Vagina (tissue), 2 donors: Measurements from ENCODE around the gene ADAMTS4. TPM values are rescaled to one million over a fixed set of nuclear protein-coding genes. Genes with fewer than 3 reads are reported as not detected.
A peak's percentile ranks its signal among the peaks of the same experiment; 100 is the strongest.

Source experiments
- DNase-seq, 2 donors: peaks; one replicate each; pipeline ENCODE4 v3.0.0-alpha.2; 2017; ENCODE audit errors: extremely low spot score in 2 of 2
- H3K27ac ChIP-seq: fragments of 200-600 bp; sonication (generic); one replicate; pipeline ENCODE4 v1.5.1; 2019
- H3K27me3 ChIP-seq: fragments of 200-600 bp; sonication (generic); one replicate; pipeline ENCODE4 v1.5.1; 2019
- H3K36me3 ChIP-seq, 2 donors: fragments of 200-600 bp; sonication (generic); one replicate each; pipeline ENCODE4 v1.5.1; 2017 to 2019
- H3K4me1 ChIP-seq: fragments of 200-600 bp; sonication (generic); one replicate; pipeline ENCODE4 v1.5.1; 2019
- H3K4me3 ChIP-seq, 2 donors: fragments of 200-600 bp; sonication (generic); 1 replicate in 1 of 2; 2 replicates in 1 of 2; pipeline ENCODE4 v1.5.1; 2016 to 2019
- H3K9me3 ChIP-seq: fragments of 200-600 bp; sonication (generic); one replicate; pipeline ENCODE4 v1.5.1; 2019
- POLR2A ChIP-seq, 2 donors: fragments of 450-650 bp; IDR thresholded peaks; one replicate each; pipeline ENCODE4 v1.6.1; 2017; ENCODE audit warnings: antibody characterized with exemption in 2 of 2, mild to moderate bottlenecking in 2 of 2, moderate library complexity in 2 of 2
- POLR2AphosphoS5 ChIP-seq, 2 donors: sonication (generic); formaldehyde crosslinking; IDR thresholded peaks; one replicate each; pipeline ENCODE4 v1.9.0; 2017; ENCODE audit warnings: antibody characterized with exemption in 2 of 2, mild to moderate bottlenecking in 2 of 2, low read depth in 1 of 2; ENCODE audit not compliant: insufficient read depth in 1 of 2
- intact Hi-C: fragments of 100-400 bp; cut with DNase I; formaldehyde crosslinking; loops from one replicate; pipeline ENCODE4 v1.15.1; 2023
- total RNA-seq: library from RNA; depleted of rRNA; stranded (reverse); fragments of >200 nt; gene quantifications from one replicate; pipeline ENCODE4 v1.2.3, GENCODE V29; 2016
- TF ChIP-seq, protein P1 (sequence below), 3 experiments: fragments of 450-650 bp in 2 of 3; fragments of 200-600 bp in 1 of 3; sonication (generic) in 1 of 3; IDR thresholded peaks; one replicate each; pipeline ENCODE4 v1.5.1; 2017 to 2019; ENCODE audit warnings: antibody characterized with exemption in 3 of 3, mild to moderate bottlenecking in 2 of 3, moderate library complexity in 2 of 3

The ADAMTS4 gene
- total RNA-seq, 1 donor from 2014 or later: 78.3 TPM

DNA sequence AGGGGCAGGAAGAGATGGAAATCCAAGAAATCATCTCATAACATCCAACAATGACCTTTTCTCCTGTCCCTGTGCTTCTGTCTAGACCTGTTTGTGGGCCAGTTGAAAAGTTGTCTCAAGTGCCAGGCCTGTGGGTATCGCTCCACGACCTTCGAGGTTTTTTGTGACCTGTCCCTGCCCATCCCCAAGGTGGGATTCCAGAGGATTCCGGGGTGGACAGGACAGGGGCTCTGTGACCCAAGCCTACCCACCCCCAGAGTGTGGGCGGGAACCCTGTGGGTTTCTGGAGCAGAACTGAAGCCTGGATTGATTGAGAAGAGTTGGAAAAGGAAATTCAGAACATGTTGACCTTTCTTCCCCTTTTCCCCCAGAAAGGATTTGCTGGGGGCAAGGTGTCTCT is 35.1 kb downstream of the ADAMTS4 start:
- H3K4me1 ChIP-seq: peaks cover 57% of the 10 kb centered on the region
- H3K27me3 ChIP-seq: no peaks in the 10 kb centered on the region
- DNase-seq: no peak
- H3K4me3 ChIP-seq: no peak overlapping the region
- no peak overlapping the region for H3K27ac ChIP-seq
- intact Hi-C loops: no loop called here
- H3K36me3 ChIP-seq: peaks cover 0 to 21% of the 10 kb centered on the region in 2 donors
- TF ChIP-seq POLR2AphosphoS5 (IDR thresholded peaks at IDR 0.05; ENCODE audit: insufficient read depth in 1 of 2, low read depth in 1 of 2) (no peak), POLR2A (IDR thresholded peaks at IDR 0.05) (no peak)
- TF ChIP-seq, protein P1, sequence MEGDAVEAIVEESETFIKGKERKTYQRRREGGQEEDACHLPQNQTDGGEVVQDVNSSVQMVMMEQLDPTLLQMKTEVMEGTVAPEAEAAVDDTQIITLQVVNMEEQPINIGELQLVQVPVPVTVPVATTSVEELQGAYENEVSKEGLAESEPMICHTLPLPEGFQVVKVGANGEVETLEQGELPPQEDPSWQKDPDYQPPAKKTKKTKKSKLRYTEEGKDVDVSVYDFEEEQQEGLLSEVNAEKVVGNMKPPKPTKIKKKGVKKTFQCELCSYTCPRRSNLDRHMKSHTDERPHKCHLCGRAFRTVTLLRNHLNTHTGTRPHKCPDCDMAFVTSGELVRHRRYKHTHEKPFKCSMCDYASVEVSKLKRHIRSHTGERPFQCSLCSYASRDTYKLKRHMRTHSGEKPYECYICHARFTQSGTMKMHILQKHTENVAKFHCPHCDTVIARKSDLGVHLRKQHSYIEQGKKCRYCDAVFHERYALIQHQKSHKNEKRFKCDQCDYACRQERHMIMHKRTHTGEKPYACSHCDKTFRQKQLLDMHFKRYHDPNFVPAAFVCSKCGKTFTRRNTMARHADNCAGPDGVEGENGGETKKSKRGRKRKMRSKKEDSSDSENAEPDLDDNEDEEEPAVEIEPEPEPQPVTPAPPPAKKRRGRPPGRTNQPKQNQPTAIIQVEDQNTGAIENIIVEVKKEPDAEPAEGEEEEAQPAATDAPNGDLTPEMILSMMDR (IDR thresholded peaks at IDR 0.05): no peak
- H3K9me3 ChIP-seq: no peaks in the 10 kb centered on the region

- H3K27ac ChIP-seq: no peak overlapping the region
- no peak for DNase-seq
- no peaks in the 10 kb centered on the region for H3K9me3 ChIP-seq
- H3K4me1 ChIP-seq: peaks cover 58% of the 10 kb centered on the region
- no peak overlapping the region for H3K4me3 ChIP-seq
- H3K36me3 ChIP-seq: peaks cover 0 to 23% of the 10 kb centered on the region in 2 donors
- TF ChIP-seq POLR2A (IDR thresholded peaks at IDR 0.05) (no peak), POLR2AphosphoS5 (IDR thresholded peaks at IDR 0.05; ENCODE audit: insufficient read depth in 1 of 2, low read depth in 1 of 2) (no peak)
- TF ChIP-seq, protein P1 (IDR thresholded peaks at IDR 0.05): no peak
- no peaks in the 10 kb centered on the region for H3K27me3 ChIP-seq
- intact Hi-C loops: no loop called here
Measured at GRCh38 chr1:161162806-161163205, 36.0 kb downstream of the ADAMTS4 start.

DNA sequence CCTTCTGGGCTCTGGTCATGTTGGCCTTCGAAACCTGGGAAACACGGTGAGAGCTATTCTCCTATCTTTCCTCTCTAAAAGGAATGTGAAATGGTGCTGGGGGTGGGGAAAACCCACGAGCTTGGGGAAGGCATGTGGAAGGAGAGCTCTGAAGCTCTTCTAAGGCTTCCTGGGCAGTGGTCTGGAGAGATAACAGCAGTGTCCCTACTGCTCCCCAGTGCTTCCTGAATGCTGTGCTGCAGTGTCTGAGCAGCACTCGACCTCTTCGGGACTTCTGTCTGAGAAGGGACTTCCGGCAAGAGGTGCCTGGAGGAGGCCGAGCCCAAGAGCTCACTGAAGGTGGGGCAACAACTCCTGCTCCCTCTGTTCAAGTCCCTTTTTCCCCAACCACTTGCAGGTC is 36.8 kb downstream of the ADAMTS4 start:
- Histone ChIP-seq H3K9me3 (no peaks in the 10 kb centered on the region), H3K4me3 (no peak overlapping the region), H3K36me3 (peaks cover 0 to 26% of the 10 kb centered on the region in 2 donors), H3K27me3 (no peaks in the 10 kb centered on the region), H3K4me1 (peaks cover 51% of the 10 kb centered on the region), H3K27ac (no peak overlapping the region)
- DNase-seq: no peak
- intact Hi-C loops: no loop called here
- TF ChIP-seq, protein P1 (IDR thresholded peaks at IDR 0.05): no peak
- no peak for TF ChIP-seq POLR2A (IDR thresholded peaks at IDR 0.05)
- no peak for TF ChIP-seq POLR2AphosphoS5 (IDR thresholded peaks at IDR 0.05; ENCODE audit: insufficient read depth in 1 of 2, low read depth in 1 of 2)

DNA sequence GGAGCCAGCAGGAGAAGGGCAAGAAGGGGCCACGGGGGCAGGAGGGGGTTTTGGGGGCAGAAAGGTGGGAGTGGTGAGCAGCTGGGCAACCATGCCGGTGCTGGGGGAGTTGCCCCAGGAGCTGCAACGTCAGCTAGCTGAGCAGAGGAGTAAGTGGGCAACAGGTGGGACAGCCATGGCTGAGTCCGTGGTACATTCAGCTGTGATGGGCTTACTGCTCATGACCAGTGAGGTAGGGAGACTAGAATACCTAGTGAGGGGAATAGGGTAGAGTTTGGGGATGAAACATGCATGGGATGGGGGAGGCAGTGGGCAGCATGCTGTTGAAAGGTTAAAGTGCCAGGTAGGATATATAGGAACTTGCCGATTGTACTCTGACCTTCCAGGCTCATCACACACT is 37.2 kb downstream of the ADAMTS4 start:
- Histone ChIP-seq H3K4me1 (peaks cover 47% of the 10 kb centered on the region), H3K27me3 (no peaks in the 10 kb centered on the region), H3K36me3 (peaks cover 0 to 30% of the 10 kb centered on the region in 2 donors), H3K27ac (no peak overlapping the region), H3K9me3 (no peaks in the 10 kb centered on the region), H3K4me3 (no peak overlapping the region)
- intact Hi-C loops: no loop called here
- TF ChIP-seq POLR2A (IDR thresholded peaks at IDR 0.05) (no peak), POLR2AphosphoS5 (IDR thresholded peaks at IDR 0.05; ENCODE audit: insufficient read depth in 1 of 2, low read depth in 1 of 2) (no peak)
- TF ChIP-seq, protein P1 (IDR thresholded peaks at IDR 0.05): no peak
- DNase-seq: no peak

GRCh38 chr1:161160671-161161145 is 38.1 kb downstream of the ADAMTS4 start:
- no peak for TF ChIP-seq POLR2A (IDR thresholded peaks at IDR 0.05)
- TF ChIP-seq, protein P1 (IDR thresholded peaks at IDR 0.05): no peak
- TF ChIP-seq POLR2AphosphoS5 (IDR thresholded peaks at IDR 0.05; ENCODE audit: insufficient read depth in 1 of 2, low read depth in 1 of 2): no peak
- Histone ChIP-seq H3K9me3 (no peaks in the 10 kb centered on the region), H3K27ac (no peak overlapping the region), H3K4me1 (peaks cover 44% of the 10 kb centered on the region), H3K36me3 (peaks cover 0 to 32% of the 10 kb centered on the region in 2 donors), H3K4me3 (peak overlapping the region in 1 of 2 donors; percentile 98), H3K27me3 (no peaks in the 10 kb centered on the region)
- peak in 1 of 2 donors; percentile 85 for DNase-seq
- intact Hi-C loops: no loop called here
